ENCODE data around the gene GSG1L.

The GSG1L gene

DNA sequence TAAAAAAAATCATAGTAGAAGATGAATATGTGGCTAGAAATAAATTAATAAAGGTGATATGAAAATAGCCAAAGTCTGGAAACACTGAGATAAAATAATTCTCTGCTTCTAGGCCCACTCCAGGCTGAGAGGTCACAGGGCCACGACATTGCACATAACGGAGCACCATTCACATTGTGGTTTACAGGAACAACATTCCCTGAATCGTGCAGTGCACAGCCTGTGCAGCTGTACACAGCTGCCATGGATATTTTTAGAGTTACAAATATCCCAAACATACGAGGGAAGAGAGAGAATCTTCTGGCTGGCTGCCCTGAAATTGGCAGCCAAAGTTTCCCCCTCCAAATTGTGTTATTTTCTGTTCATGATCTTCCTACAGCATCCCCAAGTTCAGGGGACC is 68.8 kb downstream of the GSG1L start:
- no peak overlapping the region for H3K4me2 ChIP-seq

DNA sequence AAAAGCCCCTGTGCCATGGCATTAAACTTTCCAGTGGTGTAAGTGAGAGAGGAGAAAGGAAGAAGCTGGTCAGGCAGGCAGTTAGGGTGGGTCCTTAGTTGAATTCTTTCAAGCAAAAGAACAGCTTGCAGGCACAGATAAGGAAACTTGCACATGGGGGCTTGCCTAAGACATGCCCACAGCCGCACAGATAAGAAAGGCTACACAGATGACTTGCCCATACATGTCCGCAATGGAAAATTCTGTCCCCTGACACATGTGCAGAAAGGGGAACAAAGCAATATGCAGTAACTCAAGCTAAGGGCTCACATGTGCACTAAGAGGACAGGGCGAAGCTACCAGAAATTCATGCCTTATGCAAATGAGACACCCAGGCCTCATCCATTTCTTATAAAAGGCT is 69.9 kb downstream of the GSG1L start:
- no peak overlapping the region for H3K27ac ChIP-seq
- no peaks in the 10 kb centered on the region for H3K79me2 ChIP-seq (ENCODE audit: insufficient read depth, low read depth)
- no peaks in the 10 kb centered on the region for H3K27me3 ChIP-seq (ENCODE audit: insufficient read depth, low read depth)
- H3K4me3 ChIP-seq (IDR thresholded peaks at IDR 0.05; ENCODE audit: insufficient read depth, low read depth, low read length), result no peak overlapping the region
- H4K20me1 ChIP-seq (ENCODE audit: insufficient read depth), result no peaks in the 10 kb centered on the region
- H3K9ac ChIP-seq, result no peak overlapping the region
- H3K36me3 ChIP-seq (ENCODE audit: insufficient read depth), result no peaks in the 10 kb centered on the region
- TF ChIP-seq, protein P1, sequence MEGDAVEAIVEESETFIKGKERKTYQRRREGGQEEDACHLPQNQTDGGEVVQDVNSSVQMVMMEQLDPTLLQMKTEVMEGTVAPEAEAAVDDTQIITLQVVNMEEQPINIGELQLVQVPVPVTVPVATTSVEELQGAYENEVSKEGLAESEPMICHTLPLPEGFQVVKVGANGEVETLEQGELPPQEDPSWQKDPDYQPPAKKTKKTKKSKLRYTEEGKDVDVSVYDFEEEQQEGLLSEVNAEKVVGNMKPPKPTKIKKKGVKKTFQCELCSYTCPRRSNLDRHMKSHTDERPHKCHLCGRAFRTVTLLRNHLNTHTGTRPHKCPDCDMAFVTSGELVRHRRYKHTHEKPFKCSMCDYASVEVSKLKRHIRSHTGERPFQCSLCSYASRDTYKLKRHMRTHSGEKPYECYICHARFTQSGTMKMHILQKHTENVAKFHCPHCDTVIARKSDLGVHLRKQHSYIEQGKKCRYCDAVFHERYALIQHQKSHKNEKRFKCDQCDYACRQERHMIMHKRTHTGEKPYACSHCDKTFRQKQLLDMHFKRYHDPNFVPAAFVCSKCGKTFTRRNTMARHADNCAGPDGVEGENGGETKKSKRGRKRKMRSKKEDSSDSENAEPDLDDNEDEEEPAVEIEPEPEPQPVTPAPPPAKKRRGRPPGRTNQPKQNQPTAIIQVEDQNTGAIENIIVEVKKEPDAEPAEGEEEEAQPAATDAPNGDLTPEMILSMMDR (conservative IDR thresholded peaks at IDR 0.05; ENCODE audit: low read depth, low read length), result no peak
- no peaks in the 10 kb centered on the region for H3K4me1 ChIP-seq (ENCODE audit: low read depth, poor library complexity, severe bottlenecking)
- H3K4me2 ChIP-seq, result no peak overlapping the region
- H2AFZ ChIP-seq (ENCODE audit: low read depth), result no peak overlapping the region

More for the DNA sequence above, 68.8 kb downstream of the GSG1L start:
- H3K9ac ChIP-seq, result no peak overlapping the region
- no peak overlapping the region for H3K4me3 ChIP-seq (IDR thresholded peaks at IDR 0.05; ENCODE audit: insufficient read depth, low read depth, low read length)
- no peaks in the 10 kb centered on the region for H3K4me1 ChIP-seq (ENCODE audit: low read depth, poor library complexity, severe bottlenecking)
- H4K20me1 ChIP-seq (ENCODE audit: insufficient read depth), result no peaks in the 10 kb centered on the region
- no peak overlapping the region for H3K27ac ChIP-seq
- H3K79me2 ChIP-seq (ENCODE audit: insufficient read depth, low read depth), result no peaks in the 10 kb centered on the region
- no peaks in the 10 kb centered on the region for H3K27me3 ChIP-seq (ENCODE audit: insufficient read depth, low read depth)
- no peaks in the 10 kb centered on the region for H3K36me3 ChIP-seq (ENCODE audit: insufficient read depth)
- TF ChIP-seq, protein P1 (conservative IDR thresholded peaks at IDR 0.05; ENCODE audit: low read depth, low read length), result no peak
- H2AFZ ChIP-seq (ENCODE audit: low read depth), result no peak overlapping the region

DNA sequence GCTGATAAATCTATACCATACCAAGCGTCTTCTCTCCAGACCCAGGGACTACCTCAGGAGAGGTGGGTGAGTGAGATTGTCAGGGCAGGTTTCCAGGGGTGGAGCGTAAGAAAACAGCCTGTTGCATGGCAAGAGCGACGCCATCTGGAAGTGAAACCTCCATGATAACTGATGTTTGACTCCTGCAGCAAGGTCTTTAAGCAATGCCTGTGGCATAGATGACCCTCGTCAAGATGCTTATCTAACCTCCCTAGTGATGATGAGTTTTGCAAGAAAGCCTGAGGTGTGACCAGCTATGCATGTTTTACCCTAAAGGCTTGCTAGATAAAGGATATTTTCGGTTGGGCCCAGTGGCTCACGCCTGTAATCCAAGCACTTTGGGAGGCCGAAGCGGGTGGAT is 71.6 kb downstream of the GSG1L start:
- Histone ChIP-seq H3K4me3 (IDR thresholded peaks at IDR 0.05; ENCODE audit: insufficient read depth, low read depth, low read length) (no peak overlapping the region), H3K36me3 (ENCODE audit: insufficient read depth) (no peaks in the 10 kb centered on the region), H3K27me3 (ENCODE audit: insufficient read depth, low read depth) (no peaks in the 10 kb centered on the region), H3K4me2 (no peak overlapping the region), H3K27ac (no peak overlapping the region), H2AFZ (ENCODE audit: low read depth) (no peak overlapping the region), H3K4me1 (ENCODE audit: low read depth, poor library complexity, severe bottlenecking) (no peaks in the 10 kb centered on the region), H3K79me2 (ENCODE audit: insufficient read depth, low read depth) (no peaks in the 10 kb centered on the region), H3K9ac (no peak overlapping the region), H4K20me1 (ENCODE audit: insufficient read depth) (no peaks in the 10 kb centered on the region)
- TF ChIP-seq, protein P1 (conservative IDR thresholded peaks at IDR 0.05; ENCODE audit: low read depth, low read length), result no peak

- Histone ChIP-seq H2AFZ (ENCODE audit: low read depth) (no peak overlapping the region), H3K4me1 (ENCODE audit: low read depth, poor library complexity, severe bottlenecking) (no peaks in the 10 kb centered on the region), H3K27ac (no peak overlapping the region)
Observed at GRCh38 chr16:27985981-27986380, 77.5 kb downstream of the GSG1L start.

More at GRCh38 chr16:27985981-27986380, 77.5 kb downstream of the GSG1L start:
- no peaks in the 10 kb centered on the region for H4K20me1 ChIP-seq (ENCODE audit: insufficient read depth)
- no peak overlapping the region for H3K4me2 ChIP-seq
- H3K36me3 ChIP-seq (ENCODE audit: insufficient read depth), result no peaks in the 10 kb centered on the region
- no peak overlapping the region for H3K9ac ChIP-seq
- TF ChIP-seq, protein P1 (conservative IDR thresholded peaks at IDR 0.05; ENCODE audit: low read depth, low read length), result no peak
- no peak overlapping the region for H3K4me3 ChIP-seq (IDR thresholded peaks at IDR 0.05; ENCODE audit: insufficient read depth, low read depth, low read length)
- H3K27me3 ChIP-seq (ENCODE audit: insufficient read depth, low read depth), result no peaks in the 10 kb centered on the region
- H3K79me2 ChIP-seq (ENCODE audit: insufficient read depth, low read depth), result no peaks in the 10 kb centered on the region
